HAP-1 (cell line): Measurements from ENCODE around the gene EXOSC5.
A peak's percentile ranks its signal among the peaks of the same experiment; 100 is the strongest.
"Not testable (repeated sequence)": the region's sequence is repeated elsewhere in the genome, so short reads cannot be mapped to it uniquely, and the experiment has no call there.

Experiments used
- DNase-seq, 2 experiments: peaks; one replicate each; pipeline ENCODE4 v3.0.0-alpha.2; 2016 to 2020; ENCODE audit warnings: low spot score in 2 of 2
- H3K27me3 ChIP-seq: fragments of 250-450 bp; sonication (Bioruptor Pico); 2 replicates; pipeline ENCODE4 v1.5.1; 2020; ENCODE audit warnings: low read depth, mild to moderate bottlenecking, moderate library complexity
- H3K36me3 ChIP-seq: fragments of 250-450 bp; sonication (Bioruptor Pico); replicated peaks from 2 replicates; pipeline ENCODE4 v1.5.1; 2020; ENCODE audit warnings: mild to moderate bottlenecking
- H3K4me1 ChIP-seq: fragments of 250-450 bp; sonication (Bioruptor Pico); 2 replicates; pipeline ENCODE4 v1.5.1; 2020; ENCODE audit warnings: mild to moderate bottlenecking
- H3K4me3 ChIP-seq: fragments of 250-450 bp; sonication (Bioruptor Pico); 2 replicates; pipeline ENCODE4 v1.5.1; 2020; ENCODE audit warnings: mild to moderate bottlenecking, moderate library complexity
- H3K9me3 ChIP-seq: fragments of 250-450 bp; sonication (Bioruptor Pico); 2 replicates; pipeline ENCODE4 v1.5.1; 2020; ENCODE audit warnings: mild to moderate bottlenecking, moderate library complexity
- in situ Hi-C: fragments of 300-500 bp; cut with MboI; formaldehyde crosslinking; loops from 3 replicates; pipeline ENCODE4 v1.14.3; 2020; ENCODE audit warnings: low sequenced_read_pairs, inconsistent platforms, mixed read lengths

Gene EXOSC5

GRCh38 chr19:41350735-41351338 lies 46.3 kb downstream of the EXOSC5 start:
- no peak for DNase-seq
- in situ Hi-C loops, result no loop called here
- Histone ChIP-seq H3K36me3 (peaks cover 6% of the 10 kb centered on the region), H3K9me3 (no peaks in the 10 kb centered on the region), H3K27me3 (no peaks in the 10 kb centered on the region), H3K4me3 (peak overlapping the region; percentile 73), H3K4me1 (peaks cover 3% of the 10 kb centered on the region; the same call in 1 of the 2 replicates)

- H3K4me1 ChIP-seq, H3K4me3 ChIP-seq, in situ Hi-C loops, DNase-seq, H3K27me3 ChIP-seq, H3K9me3 ChIP-seq: not testable (repeated sequence)
- peaks cover 16% of the 10 kb centered on the region for H3K36me3 ChIP-seq
Observed at GRCh38 chr19:41346916-41347315, 50.2 kb downstream of the EXOSC5 start.

- no peaks in the 10 kb centered on the region for H3K27me3 ChIP-seq
- no peaks in the 10 kb centered on the region for H3K9me3 ChIP-seq
- H3K4me1 ChIP-seq, result no peaks in the 10 kb centered on the region
- DNase-seq, result no peak
- in situ Hi-C loops, result no loop called here
- peaks cover 27% of the 10 kb centered on the region for H3K36me3 ChIP-seq
- H3K4me3 ChIP-seq, result no peak overlapping the region
Observed at GRCh38 chr19:41344162-41344561, 53.0 kb downstream of the EXOSC5 start.

- Histone ChIP-seq H3K9me3 (no peaks in the 10 kb centered on the region), H3K4me1 (no peaks in the 10 kb centered on the region), H3K27me3 (no peaks in the 10 kb centered on the region), H3K36me3 (peaks cover 30% of the 10 kb centered on the region), H3K4me3 (no peak overlapping the region)
- DNase-seq, result no peak
- in situ Hi-C loops, result no loop called here
Observed at GRCh38 chr19:41341669-41342490, 55.3 kb downstream of the EXOSC5 start.

- no peak overlapping the region for H3K4me3 ChIP-seq
- H3K4me1 ChIP-seq, result no peaks in the 10 kb centered on the region
- no peak for DNase-seq
- H3K9me3 ChIP-seq, result no peaks in the 10 kb centered on the region
- H3K27me3 ChIP-seq, result no peaks in the 10 kb centered on the region
- in situ Hi-C loops, result no loop called here
- H3K36me3 ChIP-seq, result peaks cover 27% of the 10 kb centered on the region
Observed at GRCh38 chr19:41339936-41340335, 57.2 kb downstream of the EXOSC5 start.
